PC-9 (cell line): Measurements from ENCODE around the gene KDM6A. TPM values are rescaled to one million over a fixed set of nuclear protein-coding genes. Genes with fewer than 3 reads are reported as not detected.

Source experiments
- BruUV-seq: library from RNA; stranded (reverse); fragments of 400-500 nt; replicated peaks from 2 replicates; lab custom pipeline; 2021; lab: Mats Ljungman, UMichigan
- CTCF ChIA-PET: fragments of 300-600 bp; sonication (Branson Sonifier 250); formaldehyde crosslinking; loops from one replicate; lab custom pipeline; 2022; ENCODE audit warnings: antibody characterized with exemption; lab: Charles Lee
- POLR2A ChIA-PET: fragments of 300-600 bp; sonication (Branson Sonifier 250); formaldehyde crosslinking; loops from one replicate; lab custom pipeline; 2022; ENCODE audit warnings: antibody characterized with exemption; ENCODE audit not compliant: unreplicated experiment; lab: Charles Lee
- DNase-seq, 2 experiments: peaks; one replicate each; pipeline versions ENCODE4 v3.0.0 to v3.0.0-alpha.2; 2015 to 2022; ENCODE audit warnings: mixed read lengths in 1 of 2
- H2AFZ ChIP-seq: fragments of 200-600 bp; sonication (generic); 2 replicates; pipeline ENCODE4 v1.8.1; 2017; ENCODE audit warnings: antibody characterized with exemption
- H3F3A ChIP-seq: fragments of 200-600 bp; sonication (generic); 2 replicates; pipeline ENCODE4 v1.8.1; 2017; ENCODE audit warnings: antibody characterized with exemption, mild to moderate bottlenecking, low read depth; ENCODE audit not compliant: insufficient read depth
- H3K27ac ChIP-seq: fragments of 200-600 bp; sonication (generic); 2 replicates; pipeline ENCODE4 v1.6.1; 2016; ENCODE audit warnings: mixed run types
- H3K27me3 ChIP-seq: fragments of 200-600 bp; sonication (generic); 2 replicates; pipeline ENCODE4 v1.6.1; 2016; ENCODE audit warnings: low read depth, mixed run types; ENCODE audit not compliant: insufficient read depth
- H3K36me3 ChIP-seq: fragments of 200-600 bp; sonication (generic); 2 replicates; pipeline ENCODE4 v1.6.1; 2016; ENCODE audit warnings: low read depth, mixed run types
- H3K4me1 ChIP-seq: fragments of 200-600 bp; sonication (generic); replicated peaks from 2 replicates; pipeline ENCODE4 v1.6.1; 2016; ENCODE audit warnings: mixed run types; ENCODE audit not compliant: insufficient read depth
- H3K4me2 ChIP-seq: fragments of 200-600 bp; sonication (generic); 2 replicates; pipeline ENCODE4 v1.6.1; 2017; ENCODE audit warnings: mixed run types
- H3K4me3 ChIP-seq: fragments of 200-600 bp; sonication (generic); 2 replicates; pipeline ENCODE4 v1.6.1; 2016; ENCODE audit warnings: mixed run types
- H3K79me2 ChIP-seq: fragments of 200-600 bp; sonication (generic); 2 replicates; pipeline ENCODE4 v1.6.1; 2017; ENCODE audit warnings: low read depth, mixed run types
- H3K9me2 ChIP-seq: fragments of 200-600 bp; sonication (generic); 2 replicates; pipeline ENCODE4 v1.8.1; 2017; ENCODE audit warnings: mild to moderate bottlenecking; ENCODE audit not compliant: insufficient read depth
- H3K9me3 ChIP-seq: fragments of 200-600 bp; sonication (generic); 2 replicates; pipeline ENCODE4 v1.8.1; 2016; ENCODE audit warnings: low read depth; ENCODE audit not compliant: insufficient read depth
- H4K20me1 ChIP-seq: fragments of 200-600 bp; sonication (generic); 2 replicates; pipeline ENCODE4 v1.8.1; 2017; ENCODE audit not compliant: insufficient read depth
- CTCF ChIP-seq: fragments of 200-600 bp; sonication (generic); conservative IDR thresholded peaks from 2 replicates; pipeline ENCODE4 v1.6.1; 2017; ENCODE audit warnings: mixed run types, antibody characterized with exemption, mild to moderate bottlenecking, moderate library complexity
- EZH2 ChIP-seq: fragments of 200-600 bp; sonication (generic); IDR thresholded peaks from 2 replicates; pipeline ENCODE4 v1.8.0; 2017; ENCODE audit warnings: antibody characterized with exemption, low read depth
- intact Hi-C: fragments of 100-400 bp; cut with micrococcal nuclease; formaldehyde crosslinking; loops from one replicate; pipeline ENCODE4 v1.10.0; 2022; ENCODE audit not compliant: unreplicated experiment
- total RNA-seq: library from RNA; stranded (reverse); gene quantifications from 2 replicates; pipeline ENCODE4 v1.2.3, GENCODE V29; 2021

The KDM6A gene
- total RNA-seq, 1 experiment from 2014 or later = 20.5 TPM

GRCh38 chrX:45142185-45142584 lies 269.2 kb downstream of the KDM6A start:
- Histone ChIP-seq H3F3A (no peaks in the 10 kb centered on the region), H3K36me3 (no peaks in the 10 kb centered on the region), H3K4me2 (no peak overlapping the region), H3K27me3 (no peaks in the 10 kb centered on the region), H3K4me3 (no peak overlapping the region), H2AFZ (no peak overlapping the region), H3K4me1 (no peaks in the 10 kb centered on the region), H3K27ac (no peak overlapping the region), H3K9me3 (no peaks in the 10 kb centered on the region), H3K79me2 (no peaks in the 10 kb centered on the region), H4K20me1 (no peaks in the 10 kb centered on the region), H3K9me2 (no peaks in the 10 kb centered on the region)
- DNase-seq = no peak
- ChIA-PET POLR2A (no interaction called here), CTCF (no interaction called here)
- intact Hi-C loops = no loop called here
- TF ChIP-seq EZH2 = no peak
- TF ChIP-seq CTCF = no peak
- BruUV-seq = no TSS peak

- ChIA-PET CTCF (no interaction called here), POLR2A (no interaction called here)
- no peak for DNase-seq
- Histone ChIP-seq H4K20me1 (no peaks in the 10 kb centered on the region), H2AFZ (no peak overlapping the region), H3K4me1 (no peaks in the 10 kb centered on the region), H3K4me3 (no peak overlapping the region), H3K36me3 (no peaks in the 10 kb centered on the region), H3K27ac (no peak overlapping the region), H3K9me2 (no peaks in the 10 kb centered on the region), H3K79me2 (no peaks in the 10 kb centered on the region), H3K27me3 (no peaks in the 10 kb centered on the region), H3K4me2 (no peak overlapping the region), H3F3A (no peaks in the 10 kb centered on the region), H3K9me3 (no peaks in the 10 kb centered on the region)
- intact Hi-C loops = no loop called here
- no peak for TF ChIP-seq EZH2
- TF ChIP-seq CTCF = no peak
- no TSS peak for BruUV-seq
Measured at GRCh38 chrX:45143455-45143854, 270.5 kb downstream of the KDM6A start.

- Histone ChIP-seq H3K36me3 (no peaks in the 10 kb centered on the region), H4K20me1 (no peaks in the 10 kb centered on the region), H3K4me3 (no peak overlapping the region), H3K9me3 (no peaks in the 10 kb centered on the region), H3K79me2 (no peaks in the 10 kb centered on the region), H3K9me2 (no peaks in the 10 kb centered on the region), H3F3A (no peaks in the 10 kb centered on the region), H3K4me1 (no peaks in the 10 kb centered on the region), H3K4me2 (no peak overlapping the region), H3K27ac (no peak overlapping the region), H3K27me3 (no peaks in the 10 kb centered on the region), H2AFZ (no peak overlapping the region)
- CTCF ChIA-PET = no interaction called here
- TF ChIP-seq CTCF (no peak), EZH2 (no peak)
- POLR2A ChIA-PET = no interaction called here
- DNase-seq = peak in 1 of 2 experiments; percentile 1
- intact Hi-C loops = no loop called here
- BruUV-seq = no TSS peak
Measured at GRCh38 chrX:45145492-45146215, 272.7 kb downstream of the KDM6A start.
